Measurements from ENCODE around the gene POU6F2. TPM values are rescaled to one million over a fixed set of nuclear protein-coding genes. Genes with fewer than 3 reads are reported as not detected.

POU6F2 gene
- total RNA-seq, 1 experiment from 2014 or later, result not detected

DNA sequence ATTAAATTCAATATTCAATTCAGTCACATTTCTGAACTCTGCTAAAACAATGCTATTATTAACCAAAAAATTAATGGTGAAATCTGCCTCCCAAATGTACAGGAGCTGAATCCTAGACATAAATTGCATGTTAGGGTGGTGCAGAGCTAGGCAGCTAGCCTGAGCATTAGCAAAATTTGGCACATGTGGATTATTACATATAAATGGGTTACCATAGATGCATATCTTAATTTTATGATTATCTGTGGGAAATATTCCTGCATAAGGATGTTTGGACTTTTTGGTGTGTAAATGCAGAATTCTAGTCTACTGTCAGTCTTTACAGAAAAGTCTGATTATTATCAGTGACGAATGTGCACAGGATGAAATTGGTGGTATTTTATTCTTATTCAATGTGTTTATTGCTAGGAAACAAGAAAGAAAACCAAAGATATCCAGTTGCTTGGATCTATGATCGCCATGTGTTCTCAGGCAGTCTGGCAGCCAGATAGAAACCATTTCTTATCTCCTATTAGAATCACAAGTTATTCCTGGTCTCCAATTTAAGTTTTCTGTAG, 150.7 kb downstream of the POU6F2 start:
- Histone ChIP-seq H3K4me1 (ENCODE audit: insufficient read depth, low read length, poor library complexity, severe bottlenecking) (no peaks in the 10 kb centered on the region), H3K9me3 (ENCODE audit: low read depth, low read length, poor library complexity, severe bottlenecking) (no peaks in the 10 kb centered on the region), H3K4me3 (ENCODE audit: low read depth, low read length, poor library complexity, severe bottlenecking) (no peak overlapping the region), H3K36me3 (ENCODE audit: insufficient read depth, low read length, poor library complexity, severe bottlenecking) (no peaks in the 10 kb centered on the region), H3K27me3 (replicated peaks; ENCODE audit: insufficient read depth, low read depth, low read length, poor library complexity) (no peaks in the 10 kb centered on the region), H3K27ac (ENCODE audit: low read depth, low read length, poor library complexity, severe bottlenecking) (no peak overlapping the region)
- BruUV-seq (replicated peaks), result no TSS peak
- ChIA-PET POLR2A (ENCODE audit: low non-redundant PET) (no interaction called here), CTCF (no interaction called here)
- intact Hi-C loops (cut with micrococcal nuclease; ENCODE audit: unreplicated experiment), result no loop called here
- TF ChIP-seq, protein P1, sequence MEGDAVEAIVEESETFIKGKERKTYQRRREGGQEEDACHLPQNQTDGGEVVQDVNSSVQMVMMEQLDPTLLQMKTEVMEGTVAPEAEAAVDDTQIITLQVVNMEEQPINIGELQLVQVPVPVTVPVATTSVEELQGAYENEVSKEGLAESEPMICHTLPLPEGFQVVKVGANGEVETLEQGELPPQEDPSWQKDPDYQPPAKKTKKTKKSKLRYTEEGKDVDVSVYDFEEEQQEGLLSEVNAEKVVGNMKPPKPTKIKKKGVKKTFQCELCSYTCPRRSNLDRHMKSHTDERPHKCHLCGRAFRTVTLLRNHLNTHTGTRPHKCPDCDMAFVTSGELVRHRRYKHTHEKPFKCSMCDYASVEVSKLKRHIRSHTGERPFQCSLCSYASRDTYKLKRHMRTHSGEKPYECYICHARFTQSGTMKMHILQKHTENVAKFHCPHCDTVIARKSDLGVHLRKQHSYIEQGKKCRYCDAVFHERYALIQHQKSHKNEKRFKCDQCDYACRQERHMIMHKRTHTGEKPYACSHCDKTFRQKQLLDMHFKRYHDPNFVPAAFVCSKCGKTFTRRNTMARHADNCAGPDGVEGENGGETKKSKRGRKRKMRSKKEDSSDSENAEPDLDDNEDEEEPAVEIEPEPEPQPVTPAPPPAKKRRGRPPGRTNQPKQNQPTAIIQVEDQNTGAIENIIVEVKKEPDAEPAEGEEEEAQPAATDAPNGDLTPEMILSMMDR (conservative IDR thresholded peaks at IDR 0.05; ENCODE audit: low read depth, low read length), result no peak
- no peak for TF ChIP-seq EZH2 (IDR thresholded peaks at IDR 0.05; ENCODE audit: borderline replicate concordance, low read depth, low read length, poor library complexity, severe bottlenecking)
- DNase-seq (ENCODE audit: low spot score), result no peak

DNA sequence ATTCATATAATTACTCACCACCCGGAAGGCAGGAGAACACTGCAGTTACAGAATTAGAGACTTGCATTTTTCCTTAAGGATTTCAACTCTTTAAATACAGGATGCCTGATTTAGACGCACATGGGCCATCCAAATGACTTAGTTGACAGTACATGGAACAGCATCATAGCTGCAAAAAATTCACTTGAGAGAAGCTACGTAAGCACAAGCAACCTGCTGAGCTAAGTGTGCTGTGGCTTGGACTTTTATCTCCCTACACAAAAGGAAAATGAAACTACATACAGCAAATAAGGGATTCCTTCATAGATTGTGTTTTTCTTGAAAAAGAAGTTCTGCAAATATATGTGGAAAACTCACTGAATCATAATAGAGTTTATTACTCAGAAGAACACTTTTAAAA, 152.6 kb downstream of the POU6F2 start:
- H3K4me1 ChIP-seq (ENCODE audit: insufficient read depth, low read length, poor library complexity, severe bottlenecking), result no peaks in the 10 kb centered on the region
- intact Hi-C loops (cut with micrococcal nuclease; ENCODE audit: unreplicated experiment), result no loop called here
- CTCF ChIA-PET, result no interaction called here
- no peaks in the 10 kb centered on the region for H3K36me3 ChIP-seq (ENCODE audit: insufficient read depth, low read length, poor library complexity, severe bottlenecking)
- TF ChIP-seq, protein P1 (conservative IDR thresholded peaks at IDR 0.05; ENCODE audit: low read depth, low read length), result no peak
- no peak for TF ChIP-seq EZH2 (IDR thresholded peaks at IDR 0.05; ENCODE audit: borderline replicate concordance, low read depth, low read length, poor library complexity, severe bottlenecking)
- BruUV-seq (replicated peaks), result no TSS peak
- H3K27ac ChIP-seq (ENCODE audit: low read depth, low read length, poor library complexity, severe bottlenecking), result no peak overlapping the region
- H3K27me3 ChIP-seq (replicated peaks; ENCODE audit: insufficient read depth, low read depth, low read length, poor library complexity), result no peaks in the 10 kb centered on the region
- no peaks in the 10 kb centered on the region for H3K9me3 ChIP-seq (ENCODE audit: low read depth, low read length, poor library complexity, severe bottlenecking)
- POLR2A ChIA-PET (ENCODE audit: low non-redundant PET), result no interaction called here
- DNase-seq (ENCODE audit: low spot score), result no peak
- H3K4me3 ChIP-seq (ENCODE audit: low read depth, low read length, poor library complexity, severe bottlenecking), result no peak overlapping the region

DNA sequence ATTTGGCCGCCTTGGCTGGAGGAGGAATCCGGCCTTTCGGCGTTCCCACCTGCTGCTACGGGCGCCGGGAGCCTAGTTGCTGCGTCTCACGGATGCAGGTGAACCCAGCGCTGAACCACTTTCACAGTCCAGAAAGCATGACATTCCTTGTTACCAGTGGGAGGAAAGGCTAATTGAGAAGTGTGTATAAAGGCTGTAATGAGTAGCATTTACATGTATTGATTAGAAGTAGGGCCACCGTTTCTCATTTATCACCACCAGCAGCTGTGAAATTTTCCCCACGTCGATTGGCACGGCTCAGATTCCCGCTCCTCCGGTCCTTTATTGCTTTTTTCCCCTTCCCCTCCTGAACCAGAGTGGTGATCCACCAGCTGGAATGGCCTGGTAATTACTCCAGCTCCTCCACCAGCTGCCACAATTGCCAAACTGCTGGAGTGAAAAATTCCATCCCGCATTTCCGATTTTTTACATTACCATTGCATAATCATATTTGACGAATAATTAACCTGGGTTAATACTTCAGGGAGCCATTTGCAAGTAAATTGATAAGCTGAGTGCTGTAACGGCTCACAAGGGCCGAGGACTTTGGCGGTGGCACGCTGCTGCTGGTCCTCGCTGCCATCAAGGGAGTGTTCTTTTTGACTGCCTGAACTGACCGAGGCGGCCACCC, 153.3 kb downstream of the POU6F2 start:
- no peak for DNase-seq (ENCODE audit: low spot score)
- CTCF ChIA-PET, result no interaction called here
- Histone ChIP-seq H3K9me3 (ENCODE audit: low read depth, low read length, poor library complexity, severe bottlenecking) (no peaks in the 10 kb centered on the region), H3K4me3 (ENCODE audit: low read depth, low read length, poor library complexity, severe bottlenecking) (no peak overlapping the region), H3K36me3 (ENCODE audit: insufficient read depth, low read length, poor library complexity, severe bottlenecking) (no peaks in the 10 kb centered on the region), H3K4me1 (ENCODE audit: insufficient read depth, low read length, poor library complexity, severe bottlenecking) (no peaks in the 10 kb centered on the region), H3K27ac (ENCODE audit: low read depth, low read length, poor library complexity, severe bottlenecking) (no peak overlapping the region), H3K27me3 (replicated peaks; ENCODE audit: insufficient read depth, low read depth, low read length, poor library complexity) (no peaks in the 10 kb centered on the region)
- intact Hi-C loops (cut with micrococcal nuclease; ENCODE audit: unreplicated experiment), result no loop called here
- POLR2A ChIA-PET (ENCODE audit: low non-redundant PET), result no interaction called here
- no peak for TF ChIP-seq EZH2 (IDR thresholded peaks at IDR 0.05; ENCODE audit: borderline replicate concordance, low read depth, low read length, poor library complexity, severe bottlenecking)
- TF ChIP-seq, protein P1 (conservative IDR thresholded peaks at IDR 0.05; ENCODE audit: low read depth, low read length), result no peak
- no TSS peak for BruUV-seq (replicated peaks)

Data from A673 (cell line).